GM12865 (cell line): ENCODE measurements around the gene RAB31.

Source experiments
- DNase-seq: peaks from one replicate; pipeline ENCODE4 v3.0.0; 2010; ENCODE audit warnings: low read depth
- H3K4me3 ChIP-seq: 2 replicates; pipeline ENCODE4 v1.5.1; 2011; ENCODE audit warnings: mild to moderate bottlenecking, low read depth, low read length, control low read depth
- TF ChIP-seq, protein P1 (sequence below): IDR thresholded peaks from 2 replicates; pipeline ENCODE4 v1.5.1; 2011; ENCODE audit warnings: low read length, control low read depth, low read depth, inconsistent platforms; ENCODE audit not compliant: insufficient read depth; ENCODE audit errors: missing control alignments

RAB31 gene

GRCh38 chr18:9694174-9694573 is 13.9 kb upstream of the RAB31 start:
- TF ChIP-seq, protein P1, sequence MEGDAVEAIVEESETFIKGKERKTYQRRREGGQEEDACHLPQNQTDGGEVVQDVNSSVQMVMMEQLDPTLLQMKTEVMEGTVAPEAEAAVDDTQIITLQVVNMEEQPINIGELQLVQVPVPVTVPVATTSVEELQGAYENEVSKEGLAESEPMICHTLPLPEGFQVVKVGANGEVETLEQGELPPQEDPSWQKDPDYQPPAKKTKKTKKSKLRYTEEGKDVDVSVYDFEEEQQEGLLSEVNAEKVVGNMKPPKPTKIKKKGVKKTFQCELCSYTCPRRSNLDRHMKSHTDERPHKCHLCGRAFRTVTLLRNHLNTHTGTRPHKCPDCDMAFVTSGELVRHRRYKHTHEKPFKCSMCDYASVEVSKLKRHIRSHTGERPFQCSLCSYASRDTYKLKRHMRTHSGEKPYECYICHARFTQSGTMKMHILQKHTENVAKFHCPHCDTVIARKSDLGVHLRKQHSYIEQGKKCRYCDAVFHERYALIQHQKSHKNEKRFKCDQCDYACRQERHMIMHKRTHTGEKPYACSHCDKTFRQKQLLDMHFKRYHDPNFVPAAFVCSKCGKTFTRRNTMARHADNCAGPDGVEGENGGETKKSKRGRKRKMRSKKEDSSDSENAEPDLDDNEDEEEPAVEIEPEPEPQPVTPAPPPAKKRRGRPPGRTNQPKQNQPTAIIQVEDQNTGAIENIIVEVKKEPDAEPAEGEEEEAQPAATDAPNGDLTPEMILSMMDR: no peak
- no peak overlapping the region for H3K4me3 ChIP-seq
- DNase-seq: no peak

DNA sequence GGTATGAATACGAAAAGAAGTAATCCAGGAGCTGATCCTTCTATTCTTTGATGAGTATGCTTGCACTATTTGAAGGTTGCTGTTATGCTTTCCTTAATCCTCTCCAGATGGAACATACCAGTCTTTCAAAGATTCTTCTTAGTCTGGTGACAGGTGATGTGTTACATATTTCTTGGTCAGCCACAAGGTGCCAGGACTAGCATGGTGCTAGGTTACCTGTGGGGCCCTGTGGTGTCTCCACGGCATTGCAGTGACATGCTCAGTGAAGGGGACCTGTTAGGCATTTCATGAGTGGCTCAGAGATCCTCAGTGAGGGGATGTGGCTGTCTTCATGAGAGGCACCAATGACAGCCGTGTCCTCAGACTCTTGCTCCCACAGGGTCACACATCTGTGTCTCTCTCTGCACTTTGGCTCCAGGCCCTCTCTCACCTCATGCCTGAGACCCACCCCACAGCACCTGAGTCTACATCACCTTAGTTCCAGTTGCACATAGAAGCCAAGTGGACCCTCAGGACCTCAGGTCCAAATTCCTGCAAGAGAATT is 13.1 kb upstream of the RAB31 start:
- no peak overlapping the region for H3K4me3 ChIP-seq
- DNase-seq: no peak
- TF ChIP-seq, protein P1: no peak

- TF ChIP-seq, protein P1: no peak
- DNase-seq: no peak
- no peak overlapping the region for H3K4me3 ChIP-seq
Observed at GRCh38 chr18:9695605-9696004, 12.5 kb upstream of the RAB31 start.

DNA sequence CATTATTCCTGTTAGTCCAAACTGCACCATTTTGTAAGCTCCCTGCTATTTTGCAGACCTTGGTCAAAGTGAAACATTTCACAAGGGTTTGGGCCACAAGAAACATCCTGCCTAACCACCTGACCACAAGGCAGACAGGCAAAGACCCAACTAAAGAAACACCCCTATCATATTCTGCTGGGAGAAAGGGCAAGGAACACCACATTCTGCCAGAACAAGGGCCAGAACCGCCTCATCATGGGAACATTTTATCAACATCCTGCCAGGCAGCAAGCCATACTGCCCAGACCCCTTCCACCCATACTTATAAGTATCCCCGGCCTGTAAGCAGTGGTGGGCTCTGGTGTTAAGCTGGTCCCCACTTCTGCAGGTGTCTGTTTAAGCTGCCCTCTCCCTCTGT is 12.0 kb upstream of the RAB31 start:
- TF ChIP-seq, protein P1: no peak
- DNase-seq: no peak
- no peak overlapping the region for H3K4me3 ChIP-seq

- no peak overlapping the region for H3K4me3 ChIP-seq
- no peak for DNase-seq
- TF ChIP-seq, protein P1: no peak
Observed at GRCh38 chr18:9696701-9697100, 11.4 kb upstream of the RAB31 start.

DNA sequence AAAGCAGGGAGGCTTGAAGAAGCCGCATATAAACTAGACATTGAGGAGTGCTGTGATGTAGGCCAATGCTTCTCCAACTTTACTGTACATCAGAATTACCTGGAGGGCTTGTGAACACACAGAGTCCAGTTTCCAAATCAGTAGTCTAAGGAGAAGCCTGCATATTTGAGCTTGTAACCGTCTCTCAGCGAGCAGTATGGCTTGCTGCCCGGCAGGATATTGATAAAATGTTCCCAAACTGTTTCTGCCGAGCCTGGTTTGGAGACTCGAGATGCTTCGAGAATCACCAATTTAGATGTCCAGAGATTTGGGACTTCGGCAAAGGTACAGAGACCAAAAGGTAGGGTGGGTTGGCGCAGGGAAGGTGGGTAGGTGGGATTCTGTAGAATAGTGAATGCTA is 11.0 kb upstream of the RAB31 start:
- TF ChIP-seq, protein P1: no peak
- DNase-seq: no peak
- H3K4me3 ChIP-seq: no peak overlapping the region

DNA sequence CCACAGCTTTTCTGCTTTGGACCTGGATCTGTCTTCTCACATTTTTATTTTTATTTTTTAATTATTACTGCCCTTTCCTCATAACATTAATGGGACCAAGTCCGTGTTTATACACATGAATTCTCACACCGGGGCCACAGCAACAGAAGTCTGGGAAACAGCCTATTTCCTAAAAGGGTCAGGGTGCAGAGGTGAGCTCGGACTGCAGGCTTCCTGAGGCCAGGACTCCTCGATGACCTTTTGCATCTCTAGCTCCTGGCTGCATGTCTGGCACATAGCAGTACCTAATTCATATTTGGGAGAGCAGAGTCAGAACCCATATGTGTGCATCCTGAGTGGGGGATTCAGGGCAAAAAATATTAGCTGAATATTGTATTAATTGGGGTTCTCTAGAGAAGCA is 9.6 kb upstream of the RAB31 start:
- H3K4me3 ChIP-seq: no peak overlapping the region
- no peak for DNase-seq
- TF ChIP-seq, protein P1: no peak
